Stimulated activated CD8-positive, alpha-beta memory T cell treated with anti-CD3 and anti-CD28 coated beads, Interleukin-4, amount 100 ng/mL, for 24 hours (primary cell): ENCODE measurements around the gene RASL12.
"Not testable (repeated sequence)": the region's sequence is repeated elsewhere in the genome, so short reads cannot be mapped to it uniquely, and the experiment has no call there.

Experiments
- DNase-seq: peaks from one replicate; pipeline ENCODE4 v3.0.0-alpha.2; 2020; ENCODE audit warnings: low read depth

Gene RASL12

DNA sequence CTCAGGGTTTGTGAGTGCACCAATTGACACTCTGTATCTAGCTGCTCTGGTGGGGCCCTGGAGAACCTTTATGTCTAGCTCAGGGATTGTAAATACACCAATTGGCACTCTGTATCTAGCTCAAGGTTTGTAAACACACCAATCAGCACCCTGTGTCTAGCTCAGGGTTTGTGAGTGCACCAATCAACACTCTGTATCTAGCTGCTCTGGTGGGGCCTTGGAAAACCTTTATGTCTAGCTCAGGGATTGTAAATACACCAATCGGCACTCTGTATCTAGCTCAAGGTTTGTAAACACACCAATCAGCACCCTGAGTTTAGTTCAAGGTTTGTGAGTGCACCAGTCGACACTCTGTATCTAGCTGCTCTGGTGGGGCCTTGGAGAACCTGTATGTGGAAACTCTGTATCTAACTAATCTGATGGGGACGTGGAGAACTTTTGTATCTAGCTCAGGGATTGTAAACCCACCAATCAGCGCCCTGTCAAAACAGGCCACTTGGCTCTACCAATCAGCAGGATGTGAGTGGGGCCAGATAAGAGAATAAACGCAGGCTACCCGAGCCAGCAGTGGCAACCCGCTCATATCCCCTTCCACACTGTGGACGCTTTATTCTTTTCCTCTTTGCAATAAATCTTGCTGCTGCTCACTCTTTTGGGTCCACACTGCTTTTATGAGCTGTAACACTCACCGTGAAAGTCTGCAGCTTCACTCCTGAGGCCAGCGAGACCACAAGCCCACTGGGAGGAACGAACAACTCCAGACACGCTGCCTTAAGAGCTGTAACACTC lies 8.0 kb upstream of the RASL12 start:
- not testable (repeated sequence) for DNase-seq

DNA sequence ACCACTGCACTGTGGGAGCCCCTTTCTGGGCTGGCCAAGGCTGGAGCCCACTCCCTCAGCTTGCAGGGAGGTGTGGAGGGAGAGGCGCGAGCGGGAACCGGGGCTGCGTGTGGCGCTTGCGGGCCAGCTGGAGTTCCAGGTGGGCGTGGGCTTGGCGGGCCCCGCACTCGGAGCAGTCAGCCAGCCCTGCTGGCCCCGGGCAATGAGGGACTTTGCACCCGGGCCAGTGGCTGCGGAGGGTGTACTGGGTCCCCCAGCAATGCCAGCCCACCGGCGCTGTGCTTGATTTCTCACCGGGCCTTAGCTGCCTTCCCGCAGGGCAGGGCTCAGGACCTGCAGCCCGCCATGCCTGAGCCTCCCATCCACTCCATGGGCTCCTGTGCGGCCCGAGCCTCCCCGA lies 7.2 kb upstream of the RASL12 start:
- not testable (repeated sequence) for DNase-seq

GRCh38 chr15:65072617-65073016 lies 4.8 kb upstream of the RASL12 start:
- no peak for DNase-seq

- DNase-seq, result no peak
Measured at GRCh38 chr15:65072027-65072426, 4.2 kb upstream of the RASL12 start.

DNA sequence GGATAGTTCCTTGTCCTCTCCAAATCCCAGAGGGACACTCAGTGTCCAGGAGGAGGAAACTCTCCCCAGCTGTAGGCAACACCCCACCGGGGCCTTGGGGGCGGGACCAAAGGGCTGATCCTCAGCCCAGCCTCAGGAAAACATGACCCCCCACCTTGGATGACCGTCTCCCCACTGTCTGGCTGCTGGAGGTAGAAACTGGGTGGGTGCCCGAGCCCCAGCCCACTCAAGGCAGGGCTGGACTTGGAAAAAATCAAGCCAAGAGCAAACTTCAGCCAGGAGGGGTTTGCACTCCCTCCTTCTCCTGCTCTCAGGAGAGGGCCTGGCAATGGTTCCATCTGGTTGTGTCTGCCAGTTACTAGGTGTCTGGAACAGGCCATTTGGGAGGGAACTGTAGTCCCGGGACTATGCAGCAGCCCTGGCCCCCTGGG lies 3.6 kb upstream of the RASL12 start:
- DNase-seq, result no peak

- no peak for DNase-seq
Measured at GRCh38 chr15:65069779-65070546, 2.2 kb upstream of the RASL12 start.

GRCh38 chr15:65069179-65069578 lies 1.4 kb upstream of the RASL12 start:
- DNase-seq, result no peak

- no peak for DNase-seq
Measured at GRCh38 chr15:65068403-65068788, 605 bp upstream of the RASL12 start.

DNA sequence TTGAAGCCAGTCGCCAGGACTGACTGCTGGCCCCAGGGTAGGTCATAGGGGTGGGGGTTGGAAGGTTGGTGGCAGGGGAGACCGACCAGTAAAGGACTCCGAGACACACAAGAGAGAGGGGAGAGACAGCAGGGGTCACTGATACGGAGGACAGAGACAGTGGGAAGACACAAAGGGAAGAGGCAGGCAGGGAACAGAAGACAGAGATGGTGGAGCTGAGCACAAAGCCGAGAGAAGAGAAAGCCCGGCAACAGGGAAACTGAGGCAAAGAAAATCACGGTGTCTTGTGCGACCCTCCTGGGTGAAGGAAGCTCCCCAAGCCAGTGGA lies 510 bp downstream of the RASL12 start:
- no peak for DNase-seq

GRCh38 chr15:65066635-65067316 lies 1.0 kb downstream of the RASL12 start:
- DNase-seq, result no peak

DNA sequence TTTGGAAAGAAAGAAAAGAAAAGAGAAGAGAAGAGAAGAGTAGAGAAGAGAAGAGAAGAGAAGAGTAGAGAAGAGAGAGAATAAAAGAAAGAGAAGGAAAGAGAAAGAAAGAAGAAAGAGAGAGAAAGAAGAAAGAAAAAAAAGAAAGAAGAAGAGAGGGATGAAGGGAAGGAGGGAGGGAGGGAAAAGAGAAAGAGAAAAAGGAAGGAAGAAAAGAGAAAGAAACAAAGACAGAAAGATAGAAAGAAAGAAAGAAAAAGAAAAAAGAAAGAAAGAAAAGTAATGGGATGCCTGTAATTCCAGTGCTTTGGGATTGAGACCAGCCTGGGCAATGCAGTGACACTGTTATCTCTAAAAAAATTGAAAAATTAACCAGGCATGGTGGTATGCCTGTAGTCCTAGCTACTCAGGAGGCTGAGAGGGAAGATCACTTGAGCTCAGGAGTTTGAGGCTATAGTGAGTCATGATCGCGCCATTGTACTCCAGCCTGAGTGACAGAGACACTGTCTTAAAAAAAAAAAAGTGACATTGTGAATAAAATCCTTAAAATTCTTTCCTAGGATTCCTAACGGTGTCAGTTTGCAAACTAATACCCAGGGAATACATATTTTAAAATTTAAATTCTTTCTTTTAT lies 1.7 kb downstream of the RASL12 start:
- no peak for DNase-seq

- DNase-seq, result no peak
Measured at GRCh38 chr15:65062726-65063125, 5.1 kb downstream of the RASL12 start.

- DNase-seq, result no peak
Measured at GRCh38 chr15:65062061-65062460, 5.7 kb downstream of the RASL12 start.

DNA sequence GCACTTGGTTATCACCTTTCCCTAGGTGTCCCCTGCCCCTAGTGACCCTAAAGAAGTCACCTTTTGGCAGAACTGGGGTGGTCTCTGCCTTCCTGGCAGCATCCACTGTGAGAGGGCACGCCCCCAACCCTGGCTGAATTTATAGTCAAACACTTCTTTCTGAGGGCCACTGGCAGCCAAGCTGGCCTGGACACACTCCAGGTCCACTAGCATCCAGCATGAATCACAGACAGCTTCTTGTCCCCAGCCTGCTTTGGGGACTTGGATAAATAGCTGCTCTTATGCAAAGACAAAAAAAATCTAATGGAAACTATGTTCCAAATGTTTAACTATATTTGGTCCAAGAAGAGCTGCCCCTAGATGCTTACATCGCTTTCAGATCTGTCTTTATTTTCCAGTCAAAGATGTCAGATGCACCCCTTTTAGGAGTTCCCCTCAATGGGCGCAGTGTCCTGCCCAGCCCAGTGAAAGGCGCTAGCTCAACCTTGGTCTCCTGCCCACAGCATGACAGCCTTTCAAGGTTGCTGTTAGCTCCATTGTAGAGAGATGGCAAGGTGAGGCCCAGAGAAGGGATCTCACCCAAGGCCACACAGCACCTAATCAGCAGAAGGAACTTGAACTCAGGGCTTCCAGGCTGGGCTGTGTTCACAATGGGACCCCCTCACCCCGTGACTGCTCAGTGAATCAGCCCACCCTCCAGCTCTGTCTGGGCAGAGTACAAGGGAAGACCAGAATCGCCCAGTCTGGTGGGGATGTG lies 7.0 kb downstream of the RASL12 start:
- no peak for DNase-seq

DNA sequence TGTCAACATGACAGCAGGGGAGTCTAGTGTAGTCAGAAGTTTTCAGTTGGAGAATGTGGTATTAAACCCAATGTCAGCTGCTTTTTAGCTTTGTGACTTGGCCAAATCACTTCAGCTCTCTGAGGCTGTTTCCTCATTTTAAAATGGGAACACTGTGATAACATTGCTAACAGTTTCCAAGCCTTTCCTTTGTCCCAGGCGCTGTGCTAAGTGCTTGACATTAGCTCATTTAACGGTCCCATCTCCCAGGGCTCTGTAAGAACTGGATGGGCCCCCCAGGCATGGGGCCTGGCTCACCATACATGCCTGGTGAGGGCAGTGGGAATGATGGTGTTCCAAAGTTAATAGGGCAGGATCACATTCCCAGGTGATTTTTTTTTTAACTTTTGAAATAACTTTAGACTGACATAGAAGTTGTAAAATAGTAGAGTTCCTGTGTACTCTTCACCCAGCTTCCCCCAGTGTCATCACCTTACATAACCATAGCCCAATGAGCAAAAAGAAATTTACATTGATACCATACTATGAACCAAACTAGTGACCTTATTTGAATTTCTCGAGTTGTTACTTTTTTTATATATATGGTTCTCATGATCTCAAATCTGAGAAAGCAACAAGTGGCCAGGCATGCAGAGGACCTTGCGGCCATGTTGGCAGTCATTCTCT lies 7.7 kb downstream of the RASL12 start:
- no peak for DNase-seq

DNA sequence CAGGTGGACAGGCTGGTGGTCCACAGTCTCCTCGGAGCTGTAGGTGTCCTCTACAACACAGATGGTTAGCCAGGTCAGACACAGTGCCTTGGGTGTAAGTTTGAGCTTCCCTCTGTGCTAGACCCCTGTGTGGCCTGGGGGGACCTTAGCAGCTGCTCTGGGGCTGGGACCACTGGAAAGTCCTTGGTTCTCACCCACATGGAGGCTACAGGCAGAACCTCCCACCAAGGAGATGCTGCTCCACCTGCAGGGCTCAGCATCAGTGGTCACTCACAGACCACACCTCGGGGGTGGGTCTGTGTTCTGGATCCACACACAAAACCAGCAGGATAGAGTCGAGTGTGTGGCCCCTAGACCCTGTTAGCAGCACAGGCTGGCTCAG lies 8.4 kb downstream of the RASL12 start:
- DNase-seq, result no peak

DNA sequence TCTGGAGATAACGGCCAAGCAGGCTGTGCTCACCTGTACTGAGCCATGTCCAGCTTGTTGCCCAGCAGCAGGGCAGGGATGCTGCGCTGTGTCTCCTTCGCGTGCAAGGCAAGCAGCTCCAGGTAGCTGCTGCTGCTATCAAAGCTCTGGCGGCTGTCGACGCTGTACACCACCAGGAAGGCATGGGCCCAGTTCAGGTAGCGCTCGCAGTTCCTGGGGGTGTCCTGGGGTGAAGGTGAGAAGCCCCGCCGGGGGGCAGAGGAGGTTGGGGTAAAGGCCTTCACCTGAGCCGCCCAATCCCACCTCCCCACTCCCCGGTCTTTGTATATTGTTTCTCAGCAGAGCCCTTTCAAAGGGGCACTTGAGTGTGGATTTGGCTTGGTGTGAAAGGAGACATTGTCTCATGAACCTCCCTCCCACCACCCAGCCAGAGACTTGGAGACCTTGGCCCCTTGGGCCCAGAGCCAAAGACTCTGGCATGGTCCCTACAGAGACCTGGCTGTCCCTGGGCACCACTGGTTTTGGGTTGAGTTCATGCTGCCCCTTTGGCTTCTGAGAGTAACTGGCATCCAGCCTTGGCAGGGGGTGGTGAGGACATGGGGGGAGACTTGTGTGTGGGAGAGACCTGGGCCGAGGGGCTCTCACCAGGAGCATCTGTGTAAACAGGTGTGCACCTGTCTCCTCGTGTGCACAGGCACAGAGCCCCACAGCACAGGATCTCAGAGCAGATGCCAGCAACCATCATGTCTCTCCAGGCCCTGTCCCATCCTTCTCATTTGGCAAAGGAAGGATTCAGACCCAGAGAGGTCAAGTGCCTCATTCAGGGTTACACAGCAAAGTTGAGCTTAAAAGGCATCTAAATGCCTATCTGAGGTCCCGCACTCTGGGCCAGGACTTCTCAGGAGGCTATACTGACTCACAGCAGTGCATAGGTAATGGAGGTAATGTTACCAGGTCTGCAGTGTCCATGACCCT lies 9.1 kb downstream of the RASL12 start:
- DNase-seq, result no peak

DNA sequence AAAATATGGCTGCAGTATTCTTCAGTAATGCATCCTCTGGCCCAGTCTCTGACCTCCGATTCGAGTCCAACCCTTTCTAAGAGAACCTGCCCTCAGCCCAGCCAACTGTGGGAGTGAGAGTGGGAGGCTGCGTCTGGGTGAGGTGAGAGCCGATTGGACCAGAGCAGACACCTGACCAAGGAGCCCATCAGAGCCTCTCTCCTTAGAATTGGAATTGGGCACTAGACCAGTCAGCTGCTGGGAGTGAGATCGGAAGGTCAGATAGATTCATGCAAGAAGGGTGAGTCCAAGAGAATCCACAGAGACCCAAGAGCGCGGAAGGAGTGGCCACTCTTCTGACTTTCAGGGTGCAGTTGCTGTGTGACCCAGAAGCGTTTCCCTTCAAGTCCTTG lies 10.2 kb downstream of the RASL12 start:
- DNase-seq, result no peak

DNA sequence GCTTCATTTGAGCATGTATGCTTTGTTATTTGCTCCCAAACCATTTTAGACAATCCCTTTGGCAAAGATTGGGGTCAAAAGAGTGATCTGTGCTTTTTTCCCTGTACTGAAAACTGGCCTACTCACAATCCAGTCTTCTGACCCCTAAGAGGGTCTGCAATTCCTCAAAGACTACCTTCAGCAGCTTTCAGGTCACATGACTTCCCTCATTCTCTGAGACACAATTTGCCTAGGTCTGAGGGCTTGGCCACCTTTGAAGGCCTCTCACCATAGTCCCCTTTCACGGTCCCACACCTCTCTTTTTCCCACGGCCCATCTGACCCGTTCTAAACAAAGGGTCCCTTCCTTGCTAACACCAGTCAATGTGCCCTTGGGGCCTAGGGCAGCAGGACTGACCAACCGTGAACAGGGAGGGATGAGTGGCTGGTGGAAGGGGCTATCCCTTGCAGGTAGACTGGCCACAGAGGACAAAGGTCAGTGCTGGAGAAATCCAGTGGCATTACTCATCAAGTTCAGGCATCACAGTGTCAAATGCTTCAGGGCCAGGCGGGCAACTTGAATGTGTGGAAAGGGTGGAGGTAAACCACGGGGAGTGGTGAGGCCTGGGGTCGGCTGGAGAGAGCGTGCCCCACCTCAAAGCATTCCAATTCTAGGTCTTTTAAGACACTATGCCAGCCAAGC lies 10.8 kb downstream of the RASL12 start:
- no peak for DNase-seq

- DNase-seq, result no peak
Measured at GRCh38 chr15:65056106-65056505, 11.7 kb downstream of the RASL12 start.
